SKM-1 treated with dmso at 0.1 percent for 144 hours (cell line): ENCODE data around the gene ITGA1.
"Not testable (repeated sequence)": the region's sequence is repeated elsewhere in the genome, so short reads cannot be mapped to it uniquely, and the experiment has no call there.

Experiments
- DNase-seq: peaks from one replicate; lab custom pipeline; 2025; ENCODE audit not compliant: unreplicated experiment; lab: John Stamatoyannopoulos, UW

Gene ITGA1

DNA sequence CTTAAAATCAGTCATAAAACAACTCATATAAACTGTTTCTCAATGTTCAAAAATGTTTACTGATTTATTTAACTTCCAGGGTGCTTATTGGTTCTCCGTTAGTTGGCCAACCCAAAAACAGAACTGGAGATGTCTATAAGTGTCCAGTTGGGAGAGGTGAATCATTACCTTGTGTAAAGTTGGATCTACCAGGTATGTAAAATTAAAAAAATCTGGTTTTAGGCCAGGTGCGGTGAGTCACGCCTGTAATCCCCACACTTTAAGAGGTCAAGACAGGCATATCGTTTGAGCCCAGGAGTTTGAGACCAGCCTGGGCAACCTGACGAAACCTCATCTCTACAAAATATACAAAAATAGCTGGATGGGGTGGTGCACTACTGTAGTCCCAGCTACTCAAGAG lies 73.7 kb downstream of the ITGA1 start:
- no peak for DNase-seq

DNA sequence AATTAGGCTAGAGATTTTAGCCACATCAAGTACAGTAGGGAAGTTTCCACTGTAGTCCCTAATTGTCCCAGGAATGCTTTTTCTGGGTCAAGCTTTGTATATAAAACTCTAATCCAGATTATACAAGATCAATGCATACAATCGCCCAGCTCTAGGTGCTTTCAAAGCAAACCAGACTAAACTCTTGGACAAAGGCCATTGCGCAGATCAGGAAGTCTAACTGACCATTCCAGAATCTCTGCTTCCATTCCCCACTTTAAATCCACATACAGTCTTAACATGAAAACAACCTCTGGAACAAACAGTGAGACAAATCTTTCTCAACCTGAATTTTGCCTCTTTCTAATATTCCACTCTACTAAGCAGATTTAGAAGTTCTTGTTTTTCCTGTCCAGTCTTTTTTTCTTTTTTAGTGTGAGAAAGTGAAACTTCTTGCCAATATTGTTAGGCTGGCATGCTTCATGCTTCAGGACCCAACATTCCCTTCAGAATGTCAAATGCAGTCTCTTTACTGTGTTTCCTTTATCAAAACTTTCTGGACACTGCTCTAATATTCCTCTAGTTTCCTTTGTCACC lies 76.1 kb downstream of the ITGA1 start:
- DNase-seq, result no peak

DNA sequence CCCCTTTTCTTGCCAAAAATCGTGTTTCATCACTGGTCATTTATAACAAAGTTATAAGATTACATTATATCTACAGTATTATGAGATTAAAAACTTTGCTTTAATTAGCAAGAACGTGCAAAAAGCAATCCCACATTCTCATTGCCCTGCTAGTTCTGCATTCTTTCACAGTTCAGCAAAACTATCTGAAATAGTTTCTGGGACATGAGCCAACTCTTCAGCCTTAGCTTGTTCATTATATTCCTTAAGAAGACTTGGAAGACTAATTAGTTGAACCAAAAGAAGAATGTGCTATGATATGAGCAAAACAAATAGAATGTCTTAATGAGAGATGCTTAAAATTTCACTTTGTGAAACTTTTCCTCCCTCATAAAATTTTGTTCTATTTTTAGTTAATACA lies 76.7 kb downstream of the ITGA1 start:
- no peak for DNase-seq

DNA sequence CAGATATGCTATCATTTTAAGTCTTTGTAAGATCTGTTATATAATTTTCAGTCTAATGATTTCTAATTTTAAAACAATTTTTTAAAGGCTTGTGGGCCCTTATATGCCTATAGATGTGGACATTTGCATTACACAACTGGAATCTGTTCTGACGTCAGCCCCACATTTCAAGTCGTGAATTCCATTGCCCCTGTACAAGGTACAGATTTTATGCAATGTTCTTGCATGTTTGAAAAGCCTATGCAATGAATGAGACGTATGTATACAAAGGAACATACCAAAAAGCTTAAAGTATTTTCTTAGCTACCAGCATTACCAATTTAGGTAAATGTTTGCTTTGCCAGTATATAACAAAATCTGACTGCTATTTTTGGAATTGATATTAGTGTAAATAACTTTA lies 77.2 kb downstream of the ITGA1 start:
- DNase-seq, result no peak

DNA sequence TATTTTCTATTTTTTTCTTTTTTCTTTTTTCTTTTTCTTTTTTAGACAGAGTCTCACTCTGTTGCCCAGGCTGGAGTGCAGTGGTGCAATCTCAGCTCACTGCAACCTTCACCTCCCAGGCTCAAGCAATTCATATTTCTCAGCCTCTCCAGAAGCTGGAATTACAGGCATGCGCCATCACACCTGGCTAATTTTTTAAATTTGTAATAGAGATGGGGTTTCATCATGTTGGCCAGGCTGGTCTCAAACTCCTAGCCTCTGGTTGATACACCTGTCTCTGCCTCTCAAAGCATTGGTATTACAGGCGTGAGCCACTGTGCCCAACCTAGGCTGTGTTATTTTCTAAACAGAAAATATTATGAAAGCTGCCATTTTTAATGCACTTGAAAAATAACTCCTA lies 78.3 kb downstream of the ITGA1 start:
- not testable (repeated sequence) for DNase-seq

DNA sequence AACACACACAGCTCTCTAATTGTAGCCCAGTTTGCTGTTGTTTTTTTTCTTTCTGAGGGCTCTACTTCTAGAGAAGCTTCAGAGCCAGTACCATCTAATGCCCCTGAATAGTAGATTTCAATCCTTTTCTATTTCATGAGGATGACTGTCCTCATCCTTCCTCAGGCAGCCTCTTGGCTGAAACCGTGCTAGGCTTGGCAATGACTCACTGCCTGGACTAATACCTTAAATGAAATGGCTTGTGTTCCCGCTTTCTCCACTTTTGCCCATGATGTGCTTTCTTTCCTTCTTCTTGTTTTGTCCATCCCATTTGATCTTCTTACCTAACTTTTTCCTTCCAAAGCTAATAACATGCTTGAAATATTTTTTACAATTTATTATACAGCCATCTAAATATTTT lies 80.1 kb downstream of the ITGA1 start:
- DNase-seq, result no peak

DNA sequence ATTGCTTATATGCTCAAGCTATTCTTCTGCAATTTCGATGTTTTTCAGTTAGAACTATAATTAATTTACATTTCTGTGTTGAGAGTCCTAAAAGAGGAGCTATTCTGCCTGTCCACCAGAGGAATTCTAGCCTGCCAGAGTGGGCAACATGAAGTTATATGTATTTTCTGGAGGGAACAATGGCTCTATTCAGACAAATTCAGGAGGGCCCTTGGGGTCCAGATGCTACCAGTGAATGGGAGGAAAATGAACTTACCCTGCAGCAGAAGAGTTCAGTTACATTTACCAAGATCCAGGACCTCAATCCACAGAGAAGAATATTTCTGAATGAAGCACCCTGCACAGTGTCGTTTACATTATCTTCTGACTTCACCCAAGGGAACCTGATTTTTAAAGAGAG lies 80.7 kb downstream of the ITGA1 start:
- no peak for DNase-seq

DNA sequence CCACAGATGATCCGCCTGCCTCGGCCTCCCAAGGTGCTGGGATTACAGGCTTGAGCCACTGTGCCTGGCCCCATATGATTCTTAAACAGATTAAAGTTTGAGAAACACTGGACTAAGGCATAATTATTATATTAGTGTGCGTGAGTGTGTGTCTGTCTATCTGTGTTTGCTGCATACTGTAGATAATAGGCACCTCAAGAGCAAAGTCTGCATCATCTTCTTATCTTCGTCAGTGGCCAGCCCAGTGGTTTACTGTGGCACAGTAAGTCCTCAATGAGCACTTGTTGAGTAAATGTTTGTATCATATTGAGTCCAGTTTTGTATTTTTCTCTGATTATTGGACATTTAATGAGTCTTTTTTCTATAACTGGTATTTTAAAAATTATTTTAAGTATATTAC lies 81.7 kb downstream of the ITGA1 start:
- no peak for DNase-seq

DNA sequence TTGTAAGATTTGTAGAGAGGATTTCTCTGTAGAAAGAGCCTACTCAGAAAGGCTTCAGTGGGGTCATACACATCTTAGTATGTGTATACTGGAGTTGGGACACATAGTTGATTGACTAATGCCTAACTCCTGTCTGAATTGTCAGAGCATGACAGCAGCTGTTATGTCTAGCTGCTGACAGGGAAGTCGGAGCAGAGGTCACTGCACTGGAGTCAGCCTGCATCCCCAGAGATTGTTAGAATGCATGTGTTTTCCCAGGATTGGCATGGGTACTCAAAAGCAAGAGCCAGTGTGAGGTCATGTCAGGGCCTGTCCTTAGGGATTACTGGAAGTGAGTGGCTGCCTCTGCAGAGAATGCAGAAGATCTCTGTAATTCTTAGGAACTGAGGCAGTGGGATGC lies 82.7 kb downstream of the ITGA1 start:
- no peak for DNase-seq

DNA sequence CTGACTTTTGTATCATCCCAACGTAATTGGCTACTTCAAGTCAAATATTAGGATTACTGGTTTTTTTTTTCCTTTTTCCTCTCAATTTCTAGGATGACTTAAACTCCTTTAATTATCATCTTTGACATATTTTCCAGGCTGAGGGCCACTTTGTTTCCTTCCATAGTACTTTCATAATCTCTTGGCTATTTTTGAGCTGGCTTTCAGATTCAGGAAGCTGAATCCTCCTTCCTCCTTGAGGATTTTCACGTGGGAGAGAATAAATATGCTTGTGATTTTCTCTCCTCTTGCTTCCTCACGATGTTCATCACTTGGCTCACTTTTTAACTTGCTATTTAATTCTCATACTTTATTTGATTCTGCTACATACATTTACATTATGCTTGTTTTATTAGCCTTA lies 88.1 kb downstream of the ITGA1 start:
- no peak for DNase-seq

DNA sequence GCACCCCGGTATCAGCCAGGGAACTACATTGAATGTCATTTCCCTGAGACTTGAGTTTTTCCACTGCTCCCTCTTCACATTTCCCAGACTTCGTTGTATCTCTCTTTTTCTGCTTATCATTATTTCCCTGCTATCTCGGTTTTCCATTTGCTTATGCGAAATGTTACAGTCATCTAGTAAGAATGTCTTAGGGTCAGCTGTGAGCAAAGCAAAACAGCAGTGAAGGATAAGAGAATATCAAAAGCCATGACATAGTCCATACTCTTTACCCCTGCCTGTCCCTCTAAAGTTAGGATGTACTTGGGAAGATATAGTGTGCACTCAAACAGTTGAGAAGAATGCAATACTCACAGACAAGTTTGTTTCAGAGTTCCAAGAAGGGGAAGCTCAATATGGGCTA lies 88.7 kb downstream of the ITGA1 start:
- no peak for DNase-seq

DNA sequence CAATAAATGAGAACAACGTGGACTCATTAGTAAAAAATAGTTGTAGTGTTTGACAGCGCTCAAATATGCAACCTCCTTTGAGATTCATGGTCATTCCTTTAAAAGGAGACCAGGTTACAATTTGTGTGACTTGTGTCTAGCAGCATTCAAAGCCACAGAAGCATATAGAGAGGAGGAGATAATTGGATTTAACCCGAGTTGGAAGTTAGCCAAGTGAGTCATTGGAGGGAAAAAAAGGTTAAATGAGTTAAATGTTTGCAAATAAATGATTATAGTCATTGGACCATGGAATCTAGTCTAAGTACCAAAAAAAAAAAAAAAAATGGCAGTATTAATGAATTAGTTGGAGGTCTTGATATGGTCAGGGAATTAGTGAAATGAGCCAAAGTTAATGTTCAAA lies 90.9 kb downstream of the ITGA1 start:
- no peak for DNase-seq

DNA sequence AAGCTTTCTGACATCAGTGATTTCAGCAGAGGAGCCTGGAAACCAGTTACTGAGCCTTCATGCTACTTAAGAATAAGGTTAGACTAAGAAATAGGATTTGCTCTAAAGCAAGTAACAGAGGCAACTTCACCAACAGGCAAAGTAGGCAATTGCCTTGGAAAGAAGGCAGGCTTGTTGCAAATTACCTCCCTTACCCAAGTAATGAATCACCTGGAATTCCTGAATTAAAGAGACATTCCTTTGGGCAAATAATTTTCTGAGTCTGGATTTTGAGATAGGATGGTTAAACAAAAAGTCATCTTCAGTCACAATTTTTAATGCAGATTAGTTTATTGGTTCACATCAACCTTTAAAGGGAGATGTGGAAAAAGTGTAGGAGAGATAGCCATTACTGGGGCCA lies 92.8 kb downstream of the ITGA1 start:
- no peak for DNase-seq

DNA sequence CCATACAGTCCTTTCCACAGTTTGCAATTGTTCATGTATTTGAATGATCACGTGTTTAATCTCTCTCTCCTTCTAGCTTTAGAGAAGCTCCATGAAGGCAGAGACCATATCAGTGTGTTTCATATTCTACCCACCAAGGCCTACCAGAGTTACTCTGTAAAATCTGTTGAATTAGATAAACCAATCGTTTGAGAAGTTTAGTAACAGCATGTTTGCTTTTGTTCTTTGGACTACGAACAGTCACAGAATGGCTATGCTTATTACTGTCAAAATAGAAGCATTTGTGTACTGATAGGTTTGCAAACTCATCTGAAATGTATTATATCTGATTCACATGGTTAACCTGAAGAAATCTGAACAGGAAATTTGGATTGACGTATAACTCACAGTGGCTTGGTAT lies 93.8 kb downstream of the ITGA1 start:
- no peak for DNase-seq

DNA sequence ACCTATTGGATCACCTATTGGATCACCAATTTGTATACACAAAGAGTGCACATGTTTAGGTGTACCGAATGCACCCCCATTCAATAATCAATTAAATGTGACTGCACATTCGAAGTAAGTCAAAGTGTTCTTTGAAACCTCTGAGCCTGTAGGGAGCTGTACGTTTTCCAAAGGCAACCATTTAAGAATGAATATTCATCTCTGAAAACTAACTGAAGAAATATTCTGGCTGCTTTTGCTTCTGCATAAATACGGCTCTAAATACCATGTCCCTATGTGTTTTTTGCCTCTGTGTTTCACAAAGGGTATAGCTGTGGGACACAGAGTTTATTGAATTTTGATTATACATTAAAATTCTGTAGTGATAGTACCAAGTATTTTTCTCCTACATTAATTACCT lies 95.4 kb downstream of the ITGA1 start:
- DNase-seq, result no peak

DNA sequence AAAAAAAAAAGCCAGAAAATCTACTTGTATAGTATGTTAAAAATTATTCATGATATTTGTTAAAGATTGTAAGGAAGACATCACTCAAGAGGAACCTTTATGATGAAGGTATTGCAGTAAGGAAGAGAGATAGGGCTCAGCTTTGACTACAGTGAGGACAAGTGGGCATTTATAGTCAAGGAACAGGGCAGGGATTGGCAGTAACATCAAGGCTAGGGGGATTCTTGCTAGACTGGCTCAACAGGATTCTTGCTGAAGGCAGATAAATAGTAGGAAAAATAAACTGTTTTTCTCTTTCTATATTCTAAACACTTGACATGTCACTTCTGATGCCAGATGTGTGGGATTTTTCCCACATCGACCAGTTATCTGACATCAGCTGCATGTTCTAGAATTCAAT lies 96.7 kb downstream of the ITGA1 start:
- no peak for DNase-seq

DNA sequence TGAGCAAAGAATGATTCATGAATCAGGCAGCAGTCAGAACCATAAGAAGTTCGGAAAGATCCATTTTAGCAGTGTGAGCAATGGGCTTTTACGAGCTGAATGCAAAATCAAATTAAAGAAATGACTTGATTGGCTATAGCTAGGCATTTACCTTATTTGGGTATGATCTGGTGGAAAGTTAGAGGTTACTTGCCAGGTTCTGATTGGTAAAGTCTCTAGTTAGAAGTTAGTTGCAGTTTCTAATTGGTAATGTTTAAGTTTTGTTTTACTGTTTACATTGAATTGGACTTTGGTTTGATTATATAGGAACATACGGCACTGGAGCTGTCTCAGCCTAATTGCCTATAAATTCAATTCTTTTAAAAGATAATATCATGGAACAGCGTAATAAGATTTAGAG lies 97.9 kb downstream of the ITGA1 start:
- no peak for DNase-seq

DNA sequence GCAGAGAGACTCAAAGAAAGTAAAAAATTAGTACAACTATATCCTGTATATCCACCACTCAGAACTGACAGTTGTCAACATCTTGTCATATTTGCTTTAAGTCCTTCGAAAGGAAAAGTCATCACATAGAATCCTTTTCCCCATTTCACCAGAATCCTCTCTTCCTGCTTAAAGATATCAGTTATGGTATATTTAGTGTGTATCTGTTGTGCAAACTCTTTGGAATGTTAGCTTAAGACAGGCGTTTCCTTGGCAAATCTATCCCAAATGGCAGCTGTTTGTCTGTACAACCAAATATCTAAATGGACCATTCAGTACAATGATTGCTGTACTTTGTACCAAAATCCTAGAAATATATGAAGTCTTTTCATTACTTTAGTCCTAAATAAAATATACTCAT lies 98.5 kb downstream of the ITGA1 start:
- DNase-seq, result no peak

DNA sequence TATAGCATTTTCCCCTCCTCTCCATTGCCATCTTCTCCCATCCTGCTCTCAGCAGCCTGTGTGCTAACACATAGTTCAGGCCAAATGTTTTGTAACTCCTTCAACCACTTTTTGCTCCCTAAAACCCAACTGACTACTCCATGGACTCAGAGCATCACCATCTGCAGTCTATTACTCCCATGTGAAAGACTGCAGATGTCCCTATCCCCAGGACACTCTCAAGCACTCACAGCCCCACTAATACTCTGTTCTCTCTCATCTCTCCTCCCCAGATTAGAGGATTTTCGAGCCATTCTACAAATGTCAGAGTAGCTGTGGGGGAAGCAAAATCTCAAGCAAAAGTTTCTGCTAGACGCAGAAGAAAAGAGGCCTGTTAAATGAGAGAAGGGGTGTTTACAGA lies 99.3 kb downstream of the ITGA1 start:
- DNase-seq, result no peak

DNA sequence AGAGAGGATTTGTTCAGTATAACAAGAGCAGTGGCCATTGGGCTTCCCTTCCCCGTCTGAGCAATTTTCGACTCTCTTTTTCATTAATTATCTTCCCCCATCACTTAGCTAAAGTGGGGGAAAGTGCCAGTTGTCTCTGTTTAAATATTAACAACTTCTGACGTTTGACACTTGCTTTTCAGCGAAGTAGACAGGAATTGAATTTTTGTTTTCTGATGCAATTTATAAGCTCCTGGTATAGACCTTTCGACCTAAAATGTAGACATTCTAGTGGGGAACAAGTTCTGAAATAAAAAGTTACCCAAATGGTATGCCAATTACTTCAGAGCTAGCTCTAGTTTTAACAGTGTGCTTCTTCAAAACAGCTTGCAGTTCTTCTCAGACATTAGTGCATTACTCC lies 100.6 kb downstream of the ITGA1 start:
- no peak for DNase-seq

DNA sequence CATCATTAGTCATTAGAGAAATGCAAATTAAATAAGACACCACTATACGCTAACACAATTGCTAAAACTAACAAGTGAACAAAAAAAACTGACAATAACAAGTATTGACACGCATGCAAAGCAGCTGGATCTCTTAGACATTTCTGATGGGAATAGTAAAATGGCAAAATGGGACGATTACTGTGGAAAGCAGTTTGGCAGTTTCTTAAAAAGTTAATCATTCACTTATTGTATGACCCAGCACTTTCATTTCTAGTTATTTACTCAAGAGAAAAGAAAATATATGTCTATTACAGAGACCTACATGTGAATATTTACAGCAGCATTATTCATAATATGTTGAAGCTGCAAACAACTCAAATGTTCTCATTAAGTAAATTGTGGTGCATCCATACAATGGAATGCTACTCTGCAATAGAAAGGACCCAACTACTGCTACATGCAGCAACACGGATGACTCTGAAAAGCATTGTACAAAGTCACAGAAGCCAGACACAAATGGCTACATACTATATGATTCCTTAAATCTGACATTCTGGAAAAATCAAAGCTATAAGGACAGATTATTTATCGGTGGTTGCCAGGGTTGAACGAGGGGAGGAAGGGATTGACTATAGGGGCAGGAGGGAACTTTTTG lies 104.6 kb downstream of the ITGA1 start:
- DNase-seq, result no peak

DNA sequence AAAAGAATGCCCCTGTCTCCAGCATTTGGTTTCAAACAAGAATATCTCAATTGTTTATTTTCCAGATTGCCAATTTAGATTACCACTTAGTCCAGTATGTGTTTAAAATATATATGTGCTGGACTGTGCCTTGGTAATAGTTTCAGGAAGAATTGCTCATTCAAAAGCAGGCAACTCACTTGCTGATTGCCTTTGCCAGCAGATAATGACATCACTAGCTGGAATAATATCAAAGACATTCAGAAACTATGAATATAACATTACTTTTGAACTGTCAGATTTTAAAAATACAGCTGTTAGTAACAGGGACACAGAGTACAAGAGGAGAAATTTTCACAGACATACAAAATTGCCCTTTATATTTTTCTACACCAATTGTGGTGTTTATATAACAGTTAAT lies 105.4 kb downstream of the ITGA1 start:
- no peak for DNase-seq

DNA sequence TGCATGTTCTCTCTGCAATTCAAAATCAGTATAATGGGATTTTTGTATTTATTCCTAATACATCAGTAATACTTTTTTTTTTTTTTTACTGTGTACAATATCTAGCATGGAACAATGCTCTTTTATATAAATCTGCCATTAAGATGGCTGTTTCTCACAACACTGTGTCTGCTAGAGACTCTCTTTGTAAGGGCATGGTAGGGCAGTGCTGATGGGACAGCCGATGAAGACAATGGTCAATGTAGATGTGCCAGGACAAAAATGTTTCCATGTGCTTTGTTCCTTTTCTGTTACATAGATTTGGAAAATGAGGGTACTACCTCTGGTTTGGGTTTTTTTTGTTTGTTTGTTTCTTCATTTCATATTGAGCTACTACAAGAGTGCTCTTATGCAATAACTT lies 106.1 kb downstream of the ITGA1 start:
- DNase-seq, result no peak
